GM19193 (cell line): ENCODE results near the gene NTMT2.

Experiments used
- POLR2A ChIP-seq: IDR thresholded peaks from 4 replicates; pipeline ENCODE4 v1.6.1; 2011; ENCODE audit not compliant: insufficient read depth, insufficient read length; ENCODE audit errors: extremely low read depth

NTMT2 gene

GRCh38 chr1:170145770-170146676 is at the start of gene NTMT2:
Gene NTMT2, plus strand, starts transcription at chr1:170145959. Its CDS starts 149 bp downstream, at chr1:170146108.
- TF ChIP-seq POLR2A, result no peak

- no peak for TF ChIP-seq POLR2A
These were observed 49.6 kb upstream of the NTMT2 start for GRCh38 chr1:170095976-170096748.

GRCh38 chr1:170096806-170097340 is 48.9 kb upstream of the NTMT2 start:
- TF ChIP-seq POLR2A, result no peak

GRCh38 chr1:170097449-170097948 is 48.3 kb upstream of the NTMT2 start:
- TF ChIP-seq POLR2A, result no peak

GRCh38 chr1:170114906-170115305 is 30.9 kb upstream of the NTMT2 start:
- TF ChIP-seq POLR2A, result no peak

GRCh38 chr1:170122366-170122765 is 23.4 kb upstream of the NTMT2 start:
- TF ChIP-seq POLR2A, result no peak

- no peak for TF ChIP-seq POLR2A
These were observed 20.5 kb upstream of the NTMT2 start for GRCh38 chr1:170125269-170125668.

- no peak for TF ChIP-seq POLR2A
These were observed 19.1 kb upstream of the NTMT2 start for GRCh38 chr1:170126696-170127095.

- no peak for TF ChIP-seq POLR2A
These were observed 14.3 kb upstream of the NTMT2 start for GRCh38 chr1:170131450-170131849.

GRCh38 chr1:170131984-170132383 is 13.8 kb upstream of the NTMT2 start:
- TF ChIP-seq POLR2A, result no peak

GRCh38 chr1:170133766-170134495 is 11.8 kb upstream of the NTMT2 start:
- TF ChIP-seq POLR2A, result no peak

GRCh38 chr1:170134521-170134920 is 11.2 kb upstream of the NTMT2 start:
- TF ChIP-seq POLR2A, result no peak

- no peak for TF ChIP-seq POLR2A
These were observed 5.4 kb upstream of the NTMT2 start for GRCh38 chr1:170140371-170140770.

GRCh38 chr1:170145061-170145460 is 698 bp upstream of the NTMT2 start:
- no peak for TF ChIP-seq POLR2A
